Natural killer cell (primary cell): ENCODE data around the gene SMIM32. TPM values are rescaled to one million over a fixed set of nuclear protein-coding genes. Genes with fewer than 3 reads are reported as not detected.

Experiments
- ATAC-seq, 3 donors: fragments of 150-1000 bp in 2 of 3; fragments of 200-7000 bp in 1 of 3; cut with Tn5 transposase; 1 replicate in 1 of 3; 2 replicates in 2 of 3; pipeline ENCODE4 v1.10.0; 2021; ENCODE audit warnings: mild to moderate bottlenecking in 2 of 3, moderate library complexity in 2 of 3
- DNase-seq, 2 donors: peaks; one replicate each; pipeline versions ENCODE4 v3.0.0 to v3.0.0-alpha.2; 2013 to 2021; ENCODE audit warnings: mixed read lengths in 1 of 2
- H3K27ac ChIP-seq: one replicate; pipeline ENCODE4 v1.5.1; 2013; ENCODE audit warnings: mild to moderate bottlenecking, low read length
- H3K27me3 ChIP-seq: one replicate; pipeline ENCODE4 v1.6.1; 2013; ENCODE audit warnings: low read length; ENCODE audit not compliant: control insufficient read depth, insufficient read depth
- H3K36me3 ChIP-seq: one replicate; pipeline ENCODE4 v1.6.1; 2013; ENCODE audit warnings: low read length; ENCODE audit not compliant: control insufficient read depth, insufficient read depth
- H3K4me1 ChIP-seq: one replicate; pipeline ENCODE4 v1.6.1; 2013; ENCODE audit warnings: low read length; ENCODE audit not compliant: control insufficient read depth, insufficient read depth
- H3K4me3 ChIP-seq: one replicate; pipeline ENCODE4 v1.5.1; 2013; ENCODE audit warnings: low read length
- H3K9me3 ChIP-seq: one replicate; pipeline ENCODE4 v1.6.1; 2013; ENCODE audit warnings: low read length; ENCODE audit not compliant: control insufficient read depth, insufficient read depth
- H3K27ac Mint-ChIP-seq, 2 donors: one replicate each; pipeline ENCODE4 v1.8.0; 2022; ENCODE audit warnings: mild to moderate bottlenecking in 2 of 2, mixed read lengths in 2 of 2, moderate library complexity in 1 of 2
- H3K27me3 Mint-ChIP-seq, 2 donors: one replicate each; pipeline ENCODE4 v1.8.0; 2022; ENCODE audit warnings: low read depth in 2 of 2, mixed read lengths in 2 of 2
- H3K36me3 Mint-ChIP-seq: one replicate; pipeline ENCODE4 v1.8.0; 2022; ENCODE audit warnings: mixed read lengths
- H3K4me1 Mint-ChIP-seq, 2 donors: one replicate each; pipeline ENCODE4 v1.8.0; 2022; ENCODE audit warnings: mixed read lengths in 2 of 2
- H3K4me3 Mint-ChIP-seq: one replicate; pipeline ENCODE4 v1.8.0; 2022; ENCODE audit warnings: mild to moderate bottlenecking, moderate library complexity, mixed read lengths
- H3K9me3 Mint-ChIP-seq, 2 donors: one replicate each; pipeline ENCODE4 v1.8.0; 2022; ENCODE audit warnings: mixed read lengths in 2 of 2
- WGBS: methylation state at CpG from one replicate; pipeline ENCODE4 v1.1.7; 2013; ENCODE audit warnings: missing lambda C conversion rate; ENCODE audit not compliant: insufficient coverage; 5-methylcytosine and 5-hydroxymethylcytosine counted together
- intact Hi-C: fragments of 100-400 bp; cut with micrococcal nuclease; formaldehyde crosslinking; loops from one replicate; pipeline ENCODE4 v1.14.2; 2022
- total RNA-seq, 4 donors: library from RNA; stranded (reverse); fragments of 120-200 nt in 1 of 4; gene quantifications; one replicate each; pipeline versions ENCODE4 v1.2.3 to v1.2.4, GENCODE V29; 2013 to 2022
- TF ChIP-seq, protein P1 (sequence below): fragments of 200-600 bp; IDR thresholded peaks from one replicate; pipeline ENCODE4 v1.8.0; 2022; ENCODE audit warnings: antibody characterized with exemption

SMIM32 gene
- total RNA-seq, 3 donors from 2014 or later (not counting 1 experiment from before 2014, with no cell fraction given) = not detected

DNA sequence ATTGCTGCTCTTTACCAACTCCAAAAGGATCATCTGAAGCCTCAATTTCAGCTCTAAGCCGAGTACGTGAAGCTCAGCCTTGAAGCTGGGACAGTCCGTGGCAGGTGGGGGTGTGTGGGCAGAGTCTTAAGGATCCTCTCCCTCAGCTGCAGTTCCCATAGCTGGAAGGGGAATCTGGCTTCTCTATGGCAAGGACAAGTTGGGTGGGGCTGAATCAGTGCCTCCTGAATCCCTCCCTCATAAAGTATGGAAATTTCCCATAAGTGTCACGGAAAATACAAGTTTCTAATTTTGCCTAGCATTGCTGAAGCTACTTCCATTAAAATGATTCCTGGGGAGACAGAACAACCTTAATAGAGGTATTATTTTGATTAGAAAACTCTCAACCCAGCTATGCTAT lies 47.9 kb upstream of the SMIM32 start:
- intact Hi-C loops = no loop called here

DNA sequence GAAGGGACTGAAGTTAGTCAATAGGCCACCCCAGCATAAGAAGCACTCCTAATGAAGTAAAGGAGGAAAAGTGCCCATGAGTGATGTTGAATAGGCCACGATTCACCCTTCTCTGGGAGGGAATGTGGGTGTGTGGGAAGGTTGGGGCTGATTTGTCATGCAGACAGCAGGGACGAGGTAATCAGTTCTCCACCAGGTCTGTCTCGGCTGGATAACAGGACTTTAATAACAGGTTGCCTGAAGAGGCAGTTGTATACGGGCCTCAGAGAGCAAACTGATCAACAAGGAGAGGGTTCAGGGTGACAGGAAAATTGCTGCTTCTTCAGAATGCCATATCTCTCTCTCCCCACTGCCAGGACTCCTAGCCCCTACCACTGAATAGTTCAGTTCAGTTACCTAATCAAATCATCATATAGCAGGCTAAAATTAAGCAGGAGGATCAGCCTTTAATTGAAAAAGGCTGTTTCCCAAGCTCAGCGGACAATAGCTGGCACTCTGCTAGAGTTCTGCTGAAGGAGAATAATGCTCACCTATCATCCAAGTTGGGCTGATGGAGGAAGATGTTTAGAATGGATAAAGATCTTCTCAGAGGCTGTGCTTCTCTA lies 43.6 kb upstream of the SMIM32 start:
- H3K4me1 Mint-ChIP-seq = no peaks in the 10 kb centered on the region
- Histone ChIP-seq H3K9me3 (no peaks in the 10 kb centered on the region), H3K36me3 (no peaks in the 10 kb centered on the region), H3K4me1 (no peaks in the 10 kb centered on the region), H3K27ac (no peak overlapping the region), H3K4me3 (no peak overlapping the region), H3K27me3 (no peaks in the 10 kb centered on the region)
- no peaks in the 10 kb centered on the region for H3K36me3 Mint-ChIP-seq
- 41% methylated on average over 5 of the region's 5 CpGs for WGBS
- ATAC-seq (no peak), DNase-seq (no peak)
- intact Hi-C loops = no loop called here
- H3K9me3 Mint-ChIP-seq = no peaks in the 10 kb centered on the region
- H3K27ac Mint-ChIP-seq = no peak overlapping the region
- H3K27me3 Mint-ChIP-seq = peaks cover 7 to 11% of the 10 kb centered on the region in 2 donors
- TF ChIP-seq, protein P1, sequence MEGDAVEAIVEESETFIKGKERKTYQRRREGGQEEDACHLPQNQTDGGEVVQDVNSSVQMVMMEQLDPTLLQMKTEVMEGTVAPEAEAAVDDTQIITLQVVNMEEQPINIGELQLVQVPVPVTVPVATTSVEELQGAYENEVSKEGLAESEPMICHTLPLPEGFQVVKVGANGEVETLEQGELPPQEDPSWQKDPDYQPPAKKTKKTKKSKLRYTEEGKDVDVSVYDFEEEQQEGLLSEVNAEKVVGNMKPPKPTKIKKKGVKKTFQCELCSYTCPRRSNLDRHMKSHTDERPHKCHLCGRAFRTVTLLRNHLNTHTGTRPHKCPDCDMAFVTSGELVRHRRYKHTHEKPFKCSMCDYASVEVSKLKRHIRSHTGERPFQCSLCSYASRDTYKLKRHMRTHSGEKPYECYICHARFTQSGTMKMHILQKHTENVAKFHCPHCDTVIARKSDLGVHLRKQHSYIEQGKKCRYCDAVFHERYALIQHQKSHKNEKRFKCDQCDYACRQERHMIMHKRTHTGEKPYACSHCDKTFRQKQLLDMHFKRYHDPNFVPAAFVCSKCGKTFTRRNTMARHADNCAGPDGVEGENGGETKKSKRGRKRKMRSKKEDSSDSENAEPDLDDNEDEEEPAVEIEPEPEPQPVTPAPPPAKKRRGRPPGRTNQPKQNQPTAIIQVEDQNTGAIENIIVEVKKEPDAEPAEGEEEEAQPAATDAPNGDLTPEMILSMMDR = no peak
- no peak overlapping the region for H3K4me3 Mint-ChIP-seq

More for the DNA sequence above, 47.9 kb upstream of the SMIM32 start:
- Mint-ChIP-seq H3K27ac (no peak overlapping the region), H3K4me1 (no peaks in the 10 kb centered on the region), H3K9me3 (no peaks in the 10 kb centered on the region), H3K36me3 (no peaks in the 10 kb centered on the region), H3K4me3 (no peak overlapping the region), H3K27me3 (peaks cover 11% of the 10 kb centered on the region in 2 donors)
- H3K4me1 ChIP-seq = no peaks in the 10 kb centered on the region
- H3K9me3 ChIP-seq = no peaks in the 10 kb centered on the region
- 97% methylated on average over 3 of the region's 4 CpGs for WGBS
- TF ChIP-seq, protein P1 = no peak
- ATAC-seq (no peak), DNase-seq (no peak)
- H3K4me3 ChIP-seq = no peak overlapping the region
- H3K27me3 ChIP-seq = no peaks in the 10 kb centered on the region
- no peak overlapping the region for H3K27ac ChIP-seq
- H3K36me3 ChIP-seq = no peaks in the 10 kb centered on the region

DNA sequence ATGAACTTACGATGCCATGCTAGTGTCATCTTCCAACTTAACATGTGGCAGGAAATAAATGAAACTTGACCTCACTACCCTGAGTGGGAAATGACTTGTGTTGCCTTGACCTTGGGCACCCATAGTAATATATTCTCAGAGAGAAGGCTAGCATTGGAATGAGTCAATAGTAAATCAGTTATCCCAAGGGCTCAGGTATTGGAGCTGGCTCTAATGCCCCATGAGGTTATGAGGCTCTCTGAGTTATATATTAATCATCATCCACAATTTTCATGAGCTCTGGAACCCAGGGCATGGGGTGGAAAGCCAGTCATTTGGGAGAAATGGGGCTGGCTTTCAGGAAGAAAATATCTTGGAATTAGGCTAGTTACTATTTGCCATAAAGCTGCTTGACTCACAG lies 42.4 kb upstream of the SMIM32 start:
- no peaks in the 10 kb centered on the region for H3K4me1 ChIP-seq
- DNase-seq = no peak
- no peak overlapping the region for H3K27ac ChIP-seq
- H3K4me3 Mint-ChIP-seq = no peak overlapping the region
- H3K27ac Mint-ChIP-seq = no peak overlapping the region
- no peaks in the 10 kb centered on the region for H3K36me3 Mint-ChIP-seq
- H3K4me1 Mint-ChIP-seq = no peaks in the 10 kb centered on the region
- intact Hi-C loops = no loop called here
- no peaks in the 10 kb centered on the region for H3K36me3 ChIP-seq
- no peak overlapping the region for H3K4me3 ChIP-seq
- TF ChIP-seq, protein P1 = no peak
- no peaks in the 10 kb centered on the region for H3K27me3 ChIP-seq
- H3K9me3 ChIP-seq = no peaks in the 10 kb centered on the region
- H3K9me3 Mint-ChIP-seq = no peaks in the 10 kb centered on the region
- peaks cover 7 to 8% of the 10 kb centered on the region in 2 donors for H3K27me3 Mint-ChIP-seq
- no peak for ATAC-seq
- 86% methylated on average over 1 of the region's 1 CpG for WGBS

DNA sequence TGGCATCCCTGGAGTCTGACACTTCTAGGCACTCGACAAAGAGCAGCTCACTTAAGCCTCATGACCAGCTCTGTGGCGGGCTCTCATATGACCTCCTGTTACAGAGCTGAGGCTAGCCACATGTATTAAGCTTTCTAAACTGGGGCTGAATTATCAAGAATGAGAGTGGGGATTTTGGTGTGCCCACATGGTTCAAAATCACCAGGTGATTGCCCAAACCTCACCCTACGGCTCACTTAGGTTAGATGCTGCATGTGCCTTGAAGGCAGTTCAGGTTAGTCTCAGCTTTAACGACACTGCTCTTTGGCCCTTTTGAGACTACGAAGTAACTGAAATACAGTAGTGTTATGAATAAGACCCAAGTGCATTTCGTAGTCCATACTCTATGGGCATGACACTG lies 39.4 kb upstream of the SMIM32 start:
- no peaks in the 10 kb centered on the region for H3K9me3 Mint-ChIP-seq
- Histone ChIP-seq H3K27ac (no peak overlapping the region), H3K9me3 (no peaks in the 10 kb centered on the region), H3K4me1 (no peaks in the 10 kb centered on the region), H3K36me3 (no peaks in the 10 kb centered on the region), H3K4me3 (no peak overlapping the region), H3K27me3 (no peaks in the 10 kb centered on the region)
- H3K4me1 Mint-ChIP-seq = no peaks in the 10 kb centered on the region
- WGBS = 79% methylated on average over 6 of the region's 6 CpGs
- TF ChIP-seq, protein P1 = no peak
- intact Hi-C loops = no loop called here
- ATAC-seq = no peak
- DNase-seq = no peak
- no peaks in the 10 kb centered on the region for H3K36me3 Mint-ChIP-seq
- no peak overlapping the region for H3K27ac Mint-ChIP-seq
- peaks cover 12 to 28% of the 10 kb centered on the region in 2 donors for H3K27me3 Mint-ChIP-seq
- H3K4me3 Mint-ChIP-seq = no peak overlapping the region
